ENCODE data around the gene SLC26A11. TPM values are rescaled to one million over a fixed set of nuclear protein-coding genes. Genes with fewer than 3 reads are reported as not detected.

The SLC26A11 gene
- total and polyA plus RNA-seq, 2 of the 13 experiments (the other 11 are each of a cell fraction or from before 2014, with no cell fraction given): 8.7 to 13.2 TPM

- TF ChIP-seq ZGPAT (CRISPR knock-in tag; IDR thresholded peaks at IDR 0.05) (peak; percentile 99), CREB1 (IDR thresholded peaks at IDR 0.05) (no peak), CREB1 (CRISPR knock-in tag; IDR thresholded peaks at IDR 0.05) (no peak), MEF2D (CRISPR knock-in tag; IDR thresholded peaks at IDR 0.05) (peak; percentile 51; the same call in 1 of the 2 replicates), NR2F1 (CRISPR knock-in tag; IDR thresholded peaks at IDR 0.05) (peak in 1 of 2 experiments; percentile 13; a peak in 1 of 4 replicates), ZXDC (CRISPR knock-in tag; IDR thresholded peaks at IDR 0.05) (peak; percentile 69; the same call in 1 of the 2 replicates), CERS6 (CRISPR knock-in tag; IDR thresholded peaks at IDR 0.05) (no peak), ZC3H13 (CRISPR knock-in tag; IDR thresholded peaks at IDR 0.05) (peak; percentile 92; the same call in 1 of the 2 replicates), ZNF672 (CRISPR knock-in tag; IDR thresholded peaks at IDR 0.05) (no peak), ZNF441 (CRISPR knock-in tag; IDR thresholded peaks at IDR 0.05; ENCODE audit: borderline replicate concordance) (0 out of 2 replicates have a peak, but pooled peaks have one; percentile 15), TFDP1 (CRISPR knock-in tag; IDR thresholded peaks at IDR 0.05; ENCODE audit: borderline replicate concordance) (peak; percentile 83; the same call in 1 of the 2 replicates), ZNF281 (CRISPR knock-in tag; IDR thresholded peaks at IDR 0.05; ENCODE audit: borderline replicate concordance) (peak; percentile 100), MATR3 (CRISPR knock-in tag; IDR thresholded peaks at IDR 0.05) (no peak), TAF15 (IDR thresholded peaks at IDR 0.05; ENCODE audit: low read depth, low read length, poor library complexity, severe bottlenecking) (peak; percentile 45), ZNF784 (CRISPR knock-in tag; IDR thresholded peaks at IDR 0.05; ENCODE audit: borderline replicate concordance) (peak; percentile 76), BRF2 (CRISPR knock-in tag; IDR thresholded peaks at IDR 0.05) (peak; percentile 87; the same call in 1 of the 2 replicates)
These were observed 41.1 kb downstream of the SLC26A11 start (continued) for GRCh38 chr17:80261159-80261894.

All from HepG2 (cell line).